Stimulated activated CD8-positive, alpha-beta memory T cell treated with anti-CD3 and anti-CD28 coated beads, Interleukin-15, amount 100 ng/mL, for 48 hours (primary cell): Measurements from ENCODE around the gene KMT5B.

Experiments
- DNase-seq, 2 donors: peaks; one replicate each; pipeline ENCODE4 v3.0.0-alpha.2; 2020; ENCODE audit warnings: low read depth in 2 of 2

The KMT5B gene

GRCh38 chr11:68181719-68182451 lies 31.2 kb downstream of the KMT5B start:
- DNase-seq, result no peak

GRCh38 chr11:68179847-68180246 lies 33.2 kb downstream of the KMT5B start:
- no peak for DNase-seq

- no peak for DNase-seq
Observed at GRCh38 chr11:68177877-68178276, 35.2 kb downstream of the KMT5B start.

GRCh38 chr11:68173926-68174325 lies 39.2 kb downstream of the KMT5B start:
- DNase-seq, result no peak

- DNase-seq, result no peak
Observed at GRCh38 chr11:68169442-68169841, 43.7 kb downstream of the KMT5B start.

- DNase-seq, result no peak
Observed at GRCh38 chr11:68168694-68169093, 44.4 kb downstream of the KMT5B start.

- no peak for DNase-seq
Observed at GRCh38 chr11:68167474-68167873, 45.6 kb downstream of the KMT5B start.

GRCh38 chr11:68166969-68167368 lies 46.1 kb downstream of the KMT5B start:
- no peak for DNase-seq

GRCh38 chr11:68165601-68166000 lies 47.5 kb downstream of the KMT5B start:
- no peak for DNase-seq

- no peak for DNase-seq
Observed at GRCh38 chr11:68164437-68164836, 48.7 kb downstream of the KMT5B start.

- DNase-seq, result no peak
Observed at GRCh38 chr11:68163691-68164090, 49.4 kb downstream of the KMT5B start.

GRCh38 chr11:68160100-68160695 lies 52.9 kb downstream of the KMT5B start:
- no peak for DNase-seq

- no peak for DNase-seq
Observed at GRCh38 chr11:68159665-68160064, 53.4 kb downstream of the KMT5B start.

- DNase-seq, result no peak
Observed at GRCh38 chr11:68159161-68159560, 53.9 kb downstream of the KMT5B start.

- no peak for DNase-seq
Observed at GRCh38 chr11:68158580-68158979, 54.5 kb downstream of the KMT5B start.

- DNase-seq, result no peak
Observed at GRCh38 chr11:68153742-68154141, 59.4 kb downstream of the KMT5B start.

- no peak for DNase-seq
Observed at GRCh38 chr11:68150037-68150436, 63.1 kb downstream of the KMT5B start.

GRCh38 chr11:68149417-68149816 lies 63.7 kb downstream of the KMT5B start:
- DNase-seq, result no peak

- no peak for DNase-seq
Observed at GRCh38 chr11:68148879-68149278, 64.2 kb downstream of the KMT5B start.

- DNase-seq, result no peak
Observed at GRCh38 chr11:68148071-68148805, 64.9 kb downstream of the KMT5B start.

- DNase-seq, result no peak
Observed at GRCh38 chr11:68146704-68147474, 66.2 kb downstream of the KMT5B start.

- DNase-seq, result no peak
Observed at GRCh38 chr11:68146010-68146540, 67.0 kb downstream of the KMT5B start.
